Right atrium auricular region (tissue), 2 donors: Measurements from ENCODE around the gene NCOA4. TPM values are rescaled to one million over a fixed set of nuclear protein-coding genes. Genes with fewer than 3 reads are reported as not detected.
A peak's percentile ranks its signal among the peaks of the same experiment; 100 is the strongest.
"Not testable (repeated sequence)": the region's sequence is repeated elsewhere in the genome, so short reads cannot be mapped to it uniquely, and the experiment has no call there.

Experiments used
- DNase-seq: peaks from one replicate; pipeline ENCODE4 v3.0.0-alpha.2; 2019; ENCODE audit warnings: low spot score
- H3K27ac ChIP-seq, 2 donors: fragments of 200-600 bp; sonication (generic); 1 replicate in 1 of 2; 2 replicates in 1 of 2; pipeline ENCODE4 v1.5.1; 2016 to 2019
- H3K27me3 ChIP-seq, 2 donors: fragments of 200-600 bp; sonication (generic); one replicate each; pipeline versions ENCODE4 v1.5.1 to v1.6.0; 2017 to 2019
- H3K36me3 ChIP-seq: fragments of 200-600 bp; sonication (generic); one replicate; pipeline ENCODE4 v1.5.1; 2016
- H3K4me1 ChIP-seq, 2 donors: fragments of 200-600 bp; sonication (generic); one replicate each; pipeline versions ENCODE4 v1.5.1 to v1.6.0; 2017 to 2019
- H3K4me3 ChIP-seq, 2 donors: fragments of 200-600 bp; sonication (generic); 1 replicate in 1 of 2; 2 replicates in 1 of 2; pipeline ENCODE4 v1.5.1; 2017 to 2019; ENCODE audit warnings: mild to moderate bottlenecking in 1 of 2, moderate library complexity in 1 of 2
- H3K9me3 ChIP-seq, 2 donors: fragments of 200-600 bp; sonication (generic); one replicate each; pipeline ENCODE4 v1.5.1; 2019
- total RNA-seq, 2 donors: library from RNA; depleted of rRNA; stranded (reverse); fragments of >200 nt; gene quantifications; one replicate each; pipeline ENCODE4 v1.1.0, GENCODE V29; 2016

The NCOA4 gene
- total RNA-seq, 2 donors from 2014 or later, result 155 to 259 TPM

DNA sequence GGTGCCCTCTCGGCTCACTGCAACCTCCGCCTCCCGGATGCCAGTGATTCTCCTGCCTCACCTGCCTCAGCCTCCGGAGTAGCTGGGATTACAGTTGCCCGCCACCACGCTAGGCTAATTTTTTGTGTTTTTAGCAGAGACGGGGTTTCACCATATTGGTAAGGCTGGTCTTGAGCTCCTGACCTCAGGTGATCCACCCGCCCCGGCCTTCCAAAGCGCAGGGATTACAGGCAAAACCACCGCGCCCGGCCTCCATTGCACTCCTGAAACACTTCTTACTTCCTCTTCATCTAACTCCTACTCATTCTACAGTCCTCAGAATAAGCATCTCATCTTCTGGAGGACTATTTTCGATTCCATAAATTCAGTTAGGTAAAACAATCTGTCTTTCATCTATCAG is 59.4 kb downstream of the NCOA4 start:
- H3K27ac ChIP-seq, H3K27me3 ChIP-seq, H3K36me3 ChIP-seq, DNase-seq, H3K9me3 ChIP-seq: not testable (repeated sequence)
- peak overlapping the region in 1 of 2 donors; percentile 78 for H3K4me3 ChIP-seq
- H3K4me1 ChIP-seq, result peaks cover 0 to 27% of the 10 kb centered on the region in 2 donors

DNA sequence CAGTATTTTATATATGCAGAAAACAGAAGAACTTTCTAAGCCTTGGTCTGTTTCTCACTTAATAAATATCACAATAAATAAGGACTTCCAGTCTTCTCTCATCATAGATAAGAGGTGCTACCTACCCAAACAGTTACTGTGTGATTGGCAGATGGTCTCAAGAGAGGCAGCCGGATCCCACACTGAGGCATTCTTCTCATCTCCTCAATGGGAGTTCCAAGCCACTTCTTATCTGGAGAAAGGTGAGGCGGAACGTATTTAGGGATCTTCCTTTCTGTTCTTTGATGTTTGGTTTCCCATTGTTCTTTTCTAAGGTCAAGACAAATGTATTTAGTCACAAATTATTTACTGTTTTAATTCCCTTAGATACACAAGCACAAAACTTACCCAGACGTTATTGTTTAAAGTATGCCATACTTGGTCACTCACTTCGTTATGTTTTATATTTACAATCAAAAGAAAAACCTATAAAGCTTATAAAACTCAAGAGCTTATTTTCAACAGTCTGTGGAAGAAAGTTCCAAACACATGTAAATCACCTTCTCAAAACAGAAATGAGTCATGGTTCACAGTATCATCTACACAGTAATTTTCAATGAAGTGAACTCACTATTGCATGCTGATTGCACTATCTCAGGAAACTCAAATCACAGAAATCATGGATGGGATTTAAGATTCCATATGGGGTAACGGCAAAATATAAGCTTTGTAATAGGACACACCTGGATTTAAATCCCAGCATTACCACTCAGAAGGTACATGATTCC is 67.6 kb downstream of the NCOA4 start:
- not testable (repeated sequence) for H3K4me1 ChIP-seq, H3K36me3 ChIP-seq, H3K27me3 ChIP-seq, H3K9me3 ChIP-seq, H3K27ac ChIP-seq, H3K4me3 ChIP-seq, DNase-seq

DNA sequence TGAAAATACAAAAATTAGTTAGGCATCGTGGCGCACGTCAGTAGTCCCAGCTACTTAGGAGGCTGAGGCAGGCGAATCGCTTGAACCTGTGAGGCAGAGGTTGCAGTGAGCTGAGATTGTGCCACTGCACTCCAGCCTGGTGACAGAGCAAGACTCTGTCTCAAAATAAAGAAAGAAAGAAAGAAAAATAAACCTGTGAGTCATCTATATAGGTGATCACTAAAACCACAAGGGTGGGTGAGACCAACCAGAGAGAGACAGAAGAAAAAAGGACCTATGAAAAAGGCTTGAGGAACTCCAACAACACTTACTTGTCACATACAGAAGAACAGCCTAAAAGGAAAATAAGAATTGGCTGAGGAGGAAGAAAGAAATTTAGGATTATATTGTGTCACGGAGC is 72.5 kb downstream of the NCOA4 start:
- DNase-seq, H3K36me3 ChIP-seq, H3K4me3 ChIP-seq, H3K27me3 ChIP-seq, H3K9me3 ChIP-seq, H3K27ac ChIP-seq, H3K4me1 ChIP-seq: not testable (repeated sequence)

DNA sequence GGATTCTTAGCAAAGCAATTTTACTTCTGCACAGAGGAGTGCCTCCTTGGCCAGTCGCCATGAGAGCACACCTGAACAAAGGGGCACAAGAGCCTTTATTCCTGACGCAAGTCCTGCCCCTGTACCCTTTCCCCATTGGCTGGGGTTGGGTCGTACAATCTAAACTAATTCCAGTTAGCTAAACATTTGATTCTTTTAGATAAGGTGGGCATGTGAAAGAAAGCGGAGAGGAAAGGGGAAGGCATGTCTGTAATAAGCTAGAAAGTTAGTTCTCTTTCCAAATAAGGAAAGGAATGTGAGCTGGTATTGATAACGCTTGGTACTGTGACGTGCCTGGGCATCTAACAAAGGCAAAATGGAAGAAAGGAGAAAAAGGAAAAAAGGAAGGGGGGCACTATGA is 73.8 kb downstream of the NCOA4 start:
- H3K36me3 ChIP-seq, H3K27ac ChIP-seq, H3K4me1 ChIP-seq, DNase-seq, H3K4me3 ChIP-seq, H3K27me3 ChIP-seq, H3K9me3 ChIP-seq: not testable (repeated sequence)

Other genes with a start within 250 kb of the NCOA4 start
- 1 to 10 TPM; 3.4 to 7.2 TPM for gene AGAP4, start 183.1 kb downstream of the NCOA4 start, total RNA-seq
- gene TIMM23, start 58.1 kb downstream of the NCOA4 start, total RNA-seq, result 10 to 100 TPM; 67.6 to 88.8 TPM
- not detected for gene MSMB, start 15.6 kb upstream of the NCOA4 start, total RNA-seq